H9 (cell line): ENCODE results near the gene UNCX. TPM values are rescaled to one million over a fixed set of nuclear protein-coding genes. Genes with fewer than 3 reads are reported as not detected.
A peak's percentile ranks its signal among the peaks of the same experiment; 100 is the strongest.

Source experiments
- DNase-seq: peaks from one replicate; pipeline ENCODE4 v3.0.0-alpha.2; 2017
- H2AFZ ChIP-seq: one replicate; pipeline ENCODE4 v1.6.1; 2013; ENCODE audit warnings: mild to moderate bottlenecking, low read length, control low read depth, moderate library complexity
- H2AK5ac ChIP-seq: 2 replicates; pipeline ENCODE4 v1.6.1; 2013; ENCODE audit warnings: low read length, control low read depth, mixed read lengths; ENCODE audit not compliant: insufficient read length
- H2BK120ac ChIP-seq: one replicate; pipeline ENCODE4 v1.6.1; 2013; ENCODE audit warnings: low read depth, mild to moderate bottlenecking, low read length, control low read depth, inconsistent platforms; ENCODE audit not compliant: poor library complexity, severe bottlenecking
- H2BK12ac ChIP-seq: 2 replicates; pipeline ENCODE4 v1.6.1; 2013; ENCODE audit warnings: low read length, control low read depth, mixed read lengths, low read depth; ENCODE audit not compliant: insufficient read length
- H2BK15ac ChIP-seq: 2 replicates; pipeline ENCODE4 v1.6.1; 2013; ENCODE audit warnings: low read depth, low read length, control low read depth
- H2BK20ac ChIP-seq: one replicate; pipeline ENCODE4 v1.6.1; 2013; ENCODE audit warnings: low read depth, mild to moderate bottlenecking, low read length, control low read depth, inconsistent platforms; ENCODE audit not compliant: poor library complexity, severe bottlenecking
- H2BK5ac ChIP-seq: 2 replicates; pipeline ENCODE4 v1.6.1; 2013; ENCODE audit warnings: low read length, control low read depth, mixed read lengths; ENCODE audit not compliant: insufficient read length
- H3K14ac ChIP-seq: 2 replicates; pipeline ENCODE4 v1.6.1; 2013; ENCODE audit warnings: low read length, control low read depth; ENCODE audit not compliant: insufficient read depth
- H3K18ac ChIP-seq: 2 replicates; pipeline ENCODE4 v1.6.1; 2013; ENCODE audit warnings: low read depth, mild to moderate bottlenecking, mixed read lengths, low read length, control low read depth; ENCODE audit not compliant: insufficient read length
- H3K23ac ChIP-seq: 2 replicates; pipeline ENCODE4 v1.6.1; 2013; ENCODE audit warnings: low read length, control low read depth, mixed read lengths, low read depth; ENCODE audit not compliant: insufficient read length
- H3K23me2 ChIP-seq: 2 replicates; pipeline ENCODE4 v1.6.1; 2013; ENCODE audit warnings: low read depth, mild to moderate bottlenecking, mixed read lengths, low read length, control low read depth; ENCODE audit not compliant: insufficient read length, poor library complexity, severe bottlenecking
- H3K27ac ChIP-seq: 2 replicates; pipeline ENCODE4 v1.5.1; 2013; ENCODE audit warnings: low read length, control low read depth, mixed read lengths, low read depth; ENCODE audit not compliant: insufficient read length
- H3K27me3 ChIP-seq: 2 replicates; pipeline ENCODE4 v1.6.1; 2013; ENCODE audit warnings: low read length, control low read depth, inconsistent platforms; ENCODE audit not compliant: insufficient read depth
- H3K4ac ChIP-seq: 2 replicates; pipeline ENCODE4 v1.6.1; 2013; ENCODE audit warnings: low read depth, mild to moderate bottlenecking, control low read depth, inconsistent platforms, low read length, moderate library complexity
- H3K4me1 ChIP-seq: 2 replicates; pipeline ENCODE4 v1.6.1; 2013; ENCODE audit warnings: low read length, control low read depth, inconsistent platforms; ENCODE audit not compliant: insufficient read depth
- H3K4me2 ChIP-seq: 2 replicates; pipeline ENCODE4 v1.6.1; 2013; ENCODE audit warnings: low read length, control low read depth, mixed read lengths; ENCODE audit not compliant: insufficient read length, insufficient read depth
- H3K56ac ChIP-seq: 2 replicates; pipeline ENCODE4 v1.6.1; 2013; ENCODE audit warnings: low read depth, mild to moderate bottlenecking, mixed read lengths, low read length, control low read depth; ENCODE audit not compliant: insufficient read length
- H3K79me1 ChIP-seq: 2 replicates; pipeline ENCODE4 v1.6.1; 2013; ENCODE audit warnings: low read depth, mild to moderate bottlenecking, moderate library complexity, low read length, control low read depth, inconsistent platforms; ENCODE audit not compliant: insufficient read depth, poor library complexity, severe bottlenecking
- H3K79me2 ChIP-seq: 2 replicates; pipeline ENCODE4 v1.6.1; 2013; ENCODE audit warnings: low read length, control low read depth, inconsistent platforms; ENCODE audit not compliant: insufficient read depth
- H3K9ac ChIP-seq: 2 replicates; pipeline ENCODE4 v1.6.1; 2013; ENCODE audit warnings: low read length, control low read depth, mixed read lengths; ENCODE audit not compliant: insufficient read length; ENCODE audit errors: extremely low read depth
- H3K9me3 ChIP-seq: one replicate; pipeline ENCODE4 v1.6.1; 2013; ENCODE audit warnings: low read depth, low read length, inconsistent platforms; ENCODE audit not compliant: control insufficient read depth
- H3T11ph ChIP-seq: one replicate; pipeline ENCODE4 v1.6.1; 2013; ENCODE audit warnings: mild to moderate bottlenecking, low read length, control low read depth, inconsistent platforms
- H4K20me1 ChIP-seq: one replicate; pipeline ENCODE4 v1.6.1; 2013; ENCODE audit not compliant: control insufficient read depth, insufficient read length, insufficient read depth
- H4K5ac ChIP-seq: 2 replicates; pipeline ENCODE4 v1.6.1; 2013; ENCODE audit warnings: low read depth, mild to moderate bottlenecking, mixed read lengths, low read length, control low read depth; ENCODE audit not compliant: insufficient read length
- H4K8ac ChIP-seq: replicated peaks from 2 replicates; pipeline ENCODE4 v1.6.1; 2013; ENCODE audit warnings: low read length, control low read depth, mixed read lengths, low read depth; ENCODE audit not compliant: insufficient read length
- H4K91ac ChIP-seq: 2 replicates; pipeline ENCODE4 v1.6.1; 2013; ENCODE audit warnings: low read depth, mild to moderate bottlenecking, moderate library complexity, mixed read lengths, low read length, control low read depth; ENCODE audit not compliant: insufficient read length
- H3K27ac Mint-ChIP-seq, 3 experiments: 2 replicates in 2 of 3; 3 replicates in 1 of 3; pipeline ENCODE4 v1.8.0; 2020 to 2021; ENCODE audit warnings: mixed read lengths in 3 of 3, mild to moderate bottlenecking in 1 of 3, moderate library complexity in 1 of 3
- H3K27me3 Mint-ChIP-seq: 2 replicates; pipeline ENCODE4 v1.8.0; 2021; ENCODE audit warnings: low read depth, mild to moderate bottlenecking, moderate library complexity, mixed read lengths
- H3K36me3 Mint-ChIP-seq, 3 experiments: 2 replicates in 2 of 3; 3 replicates in 1 of 3; pipeline ENCODE4 v1.8.0; 2020 to 2021; ENCODE audit warnings: low read depth in 3 of 3, mixed read lengths in 3 of 3; ENCODE audit not compliant: insufficient read depth in 1 of 3
- H3K4me1 Mint-ChIP-seq, 2 experiments: 2 replicates each; pipeline ENCODE4 v1.8.0; 2020; ENCODE audit warnings: mixed read lengths in 2 of 2
- H3K4me3 Mint-ChIP-seq, 2 experiments: 2 replicates in 1 of 2; 3 replicates in 1 of 2; pipeline ENCODE4 v1.8.0; 2020 to 2021; ENCODE audit warnings: mild to moderate bottlenecking in 2 of 2, mixed read lengths in 2 of 2, moderate library complexity in 1 of 2
- H3K9me3 Mint-ChIP-seq, 2 experiments: 2 replicates in 1 of 2; 3 replicates in 1 of 2; pipeline ENCODE4 v1.8.0; 2020; ENCODE audit warnings: mild to moderate bottlenecking in 2 of 2, mixed read lengths in 2 of 2, moderate library complexity in 1 of 2
- CTCF ChIP-seq: fragments of 200-600 bp; sonication (generic); conservative IDR thresholded peaks from 3 replicates; pipeline ENCODE4 v1.8.0; 2021; ENCODE audit warnings: antibody characterized with exemption, mild to moderate bottlenecking
- WGBS: extraction: QIAGEN DNeasy Blood & Tissue Kit; methylation state at CpG from one replicate; pipeline ENCODE4 v1.1.7; 2013; ENCODE audit warnings: missing lambda C conversion rate, low lambda C conversion rate, mixed read lengths; ENCODE audit not compliant: insufficient read length; ENCODE audit errors: extremely low coverage; 5-methylcytosine and 5-hydroxymethylcytosine counted together
- total RNA-seq: library from RNA; stranded (reverse); gene quantifications from 2 replicates; pipeline ENCODE4 v1.2.1, GENCODE V29; 2021

Gene UNCX
- total RNA-seq, 1 experiment from 2014 or later: not detected

- Histone ChIP-seq H3K9me3 (no peaks in the 10 kb centered on the region), H2BK12ac (no peak overlapping the region), H3K4me1 (peaks cover 2% of the 10 kb centered on the region), H3K56ac (no peak overlapping the region), H4K91ac (no peak overlapping the region), H3K23ac (no peak overlapping the region), H3K79me1 (no peaks in the 10 kb centered on the region), H3K27me3 (peaks cover 67% of the 10 kb centered on the region), H4K8ac (no peak overlapping the region), H3K18ac (no peak overlapping the region), H2AFZ (no peak overlapping the region), H3K4me2 (peak overlapping the region; percentile 12), H2BK15ac (no peak overlapping the region), H3T11ph (no peak overlapping the region), H3K79me2 (no peaks in the 10 kb centered on the region), H3K14ac (no peak overlapping the region), H2BK20ac (no peak overlapping the region), H3K4ac (no peak overlapping the region), H2BK5ac (no peak overlapping the region), H4K5ac (no peak overlapping the region), H3K23me2 (peaks cover 2% of the 10 kb centered on the region), H3K9ac (no peak overlapping the region), H4K20me1 (no peaks in the 10 kb centered on the region), H2BK120ac (no peak overlapping the region), H3K27ac (no peak overlapping the region), H2AK5ac (no peak overlapping the region)
- Mint-ChIP-seq H3K27ac (no peak overlapping the region), H3K4me3 (peak overlapping the region in 1 of 2 experiments; percentile 63; a peak in 3 of 5 replicates), H3K9me3 (peaks cover 5 to 9% of the 10 kb centered on the region in 2 experiments; a peak in 3 of 5 replicates), H3K4me1 (peaks cover 18 to 43% of the 10 kb centered on the region in 2 experiments), H3K27me3 (peaks cover 84% of the 10 kb centered on the region), H3K36me3 (no peaks in the 10 kb centered on the region)
- no peak for TF ChIP-seq CTCF
- DNase-seq: peak; percentile 71
- WGBS: no CpG with 5 or more reads among the region's 40 CpGs
Observed at GRCh38 chr7:1231214-1232102, 1.2 kb upstream of the UNCX start.
